GM21825 (cell line): ENCODE results near the gene ZNF182.
"Not testable (repeated sequence)": the region's sequence is repeated elsewhere in the genome, so short reads cannot be mapped to it uniquely, and the experiment has no call there.

Source experiments
- ATAC-seq: cut with Tn5 transposase; IDR thresholded peaks from one replicate; pipeline ENCODE4 v1.9.1; 2021; ENCODE audit warnings: mild to moderate bottlenecking, moderate library complexity; ENCODE audit not compliant: unreplicated experiment

The ZNF182 gene

DNA sequence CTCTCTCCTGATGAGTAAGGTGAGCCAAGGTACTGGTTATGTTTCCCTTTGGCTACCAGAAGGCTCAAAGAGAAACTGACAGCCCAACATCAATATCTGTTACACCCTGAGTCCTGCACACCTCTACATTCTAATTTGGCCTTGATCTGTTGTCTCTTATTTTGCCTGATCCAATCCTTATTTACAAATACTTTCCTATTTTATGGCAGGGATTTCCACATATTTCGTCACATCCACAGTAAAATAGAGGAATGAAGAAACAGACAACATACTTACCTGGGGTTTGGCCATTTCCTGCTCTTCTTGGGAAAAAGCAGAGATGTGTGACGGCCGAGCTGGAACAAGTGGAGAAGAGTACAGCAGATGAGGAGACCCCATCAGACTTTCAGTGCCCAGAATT lies 1.5 kb downstream of the ZNF182 start:
- no peak for ATAC-seq

DNA sequence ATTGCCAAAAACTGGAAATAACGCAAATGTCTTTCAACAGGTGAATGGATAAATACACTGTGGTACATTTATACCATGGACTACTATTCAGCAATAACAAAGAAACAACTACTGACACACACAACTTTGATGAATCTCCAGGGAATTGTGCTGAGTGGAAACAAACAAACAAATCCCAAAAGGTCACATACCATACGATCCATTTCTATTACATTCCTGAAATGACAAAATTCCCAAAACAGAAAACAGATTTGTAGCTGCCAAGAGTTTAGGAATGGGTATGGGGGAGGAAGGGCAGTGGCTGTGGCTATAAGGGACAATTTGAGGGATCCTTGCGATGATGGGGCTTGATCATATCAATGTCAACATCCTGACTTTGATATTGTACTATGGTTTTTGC lies 2.5 kb downstream of the ZNF182 start:
- ATAC-seq = no peak

DNA sequence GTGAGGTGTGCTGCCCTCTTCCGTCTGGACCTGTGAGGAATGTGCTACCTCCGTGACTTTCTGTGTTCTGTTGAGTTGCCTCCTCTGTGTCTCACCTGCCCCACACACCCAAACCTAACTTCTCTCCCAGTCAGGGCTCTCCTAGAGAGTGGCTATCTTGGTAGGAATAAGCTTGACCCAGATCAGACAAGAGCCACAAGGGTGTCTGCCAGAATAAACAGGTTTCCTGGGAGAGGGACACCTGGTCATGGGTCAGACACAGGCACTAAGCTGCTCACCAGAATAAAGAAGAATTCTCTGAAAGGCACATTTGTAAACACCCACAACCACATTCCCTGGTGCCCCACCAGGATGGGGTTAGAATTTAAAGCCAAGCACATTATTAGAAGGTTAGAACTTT lies 11.1 kb downstream of the ZNF182 start:
- no peak for ATAC-seq

DNA sequence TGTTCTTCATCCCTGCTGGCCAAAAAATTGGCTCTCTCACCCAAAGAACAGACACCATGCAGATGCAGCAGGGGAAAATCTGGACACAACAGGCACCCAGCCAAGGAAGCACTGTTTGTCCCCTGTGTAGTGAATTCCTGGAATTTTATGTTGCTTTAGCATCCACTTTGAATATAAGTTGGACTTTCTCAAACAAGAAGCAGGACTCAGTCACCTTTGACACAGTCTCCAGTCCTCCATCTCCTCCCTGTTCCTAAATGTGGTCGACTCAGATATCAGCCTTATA lies 11.8 kb downstream of the ZNF182 start:
- ATAC-seq = no peak

DNA sequence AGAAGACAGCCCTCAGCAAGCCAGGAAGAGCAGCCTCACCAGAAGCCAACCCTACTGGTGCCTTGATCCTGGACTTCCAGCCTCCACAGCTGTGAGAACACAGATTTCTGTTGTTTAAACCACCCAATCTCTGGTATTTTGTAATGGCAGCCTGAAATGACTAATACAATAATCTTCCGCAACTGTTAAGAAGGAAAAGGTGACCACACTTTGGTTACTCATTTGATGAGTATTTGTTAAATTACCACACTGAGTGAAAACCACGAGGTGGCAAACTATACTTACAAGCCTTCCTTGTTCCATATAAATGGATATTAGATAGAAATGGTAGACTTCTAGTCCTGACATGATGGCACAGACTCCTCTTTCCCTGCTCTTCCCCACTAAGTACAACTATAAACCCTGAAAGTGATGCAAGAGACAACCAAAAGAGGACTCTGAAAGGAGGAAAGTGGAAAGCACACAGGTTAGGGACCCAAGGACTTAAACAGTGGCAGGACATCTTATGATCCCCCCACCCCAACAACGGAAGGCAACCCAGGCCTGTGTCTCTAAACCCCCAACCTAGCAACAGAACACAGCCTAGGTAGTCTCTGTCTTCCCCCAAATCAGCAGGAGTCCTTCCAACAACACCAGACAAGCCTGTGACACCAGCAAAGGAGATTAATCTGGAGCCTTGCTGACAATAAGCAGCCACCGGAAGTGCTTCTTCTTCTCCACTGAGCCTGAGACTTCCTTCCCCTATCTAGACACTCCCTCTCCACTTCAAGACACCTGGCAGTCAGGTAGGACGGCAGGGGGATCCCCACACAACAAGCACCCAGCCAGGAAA lies 12.3 kb downstream of the ZNF182 start:
- no peak for ATAC-seq

DNA sequence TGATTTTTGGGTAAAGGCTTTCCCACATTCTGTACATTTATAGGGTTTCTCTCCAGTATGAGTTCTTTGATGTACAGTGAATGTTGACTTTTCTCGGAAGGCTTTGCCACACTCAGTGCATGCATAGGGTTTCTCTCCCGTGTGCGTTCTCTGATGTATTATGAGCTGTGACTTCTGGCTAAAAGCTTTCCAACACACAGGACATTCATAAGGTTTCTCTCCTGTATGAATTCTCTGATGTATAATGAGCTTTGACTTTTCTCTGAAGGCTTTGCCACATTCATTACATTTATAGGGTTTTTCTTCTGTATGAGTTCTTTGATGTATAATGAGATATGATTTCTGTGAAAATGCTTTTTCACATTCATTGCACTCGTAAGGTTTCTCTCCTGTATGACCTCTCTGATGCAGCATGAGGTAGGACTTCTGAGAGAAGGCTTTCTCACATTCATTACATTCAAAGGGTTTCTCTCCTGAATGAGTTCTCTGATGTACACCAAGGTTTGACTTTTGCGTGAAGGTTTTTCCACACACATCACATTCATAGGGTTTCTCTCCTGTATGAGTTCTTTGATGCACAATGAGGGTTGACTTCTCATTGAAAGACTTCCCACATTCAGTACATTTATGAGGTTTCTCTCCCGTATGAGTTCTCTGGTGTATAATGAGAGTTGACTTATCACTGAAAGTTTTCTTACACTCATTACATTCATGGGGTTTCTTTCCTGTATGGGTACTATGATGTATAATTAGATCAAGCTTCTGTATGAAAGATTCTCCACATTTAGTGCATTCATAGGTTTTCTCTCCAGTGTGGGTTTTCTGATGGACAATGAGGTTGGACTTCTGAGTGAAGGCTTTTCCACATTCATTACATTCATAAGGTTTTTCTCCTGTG lies 27.3 kb downstream of the ZNF182 start:
- ATAC-seq = no peak

DNA sequence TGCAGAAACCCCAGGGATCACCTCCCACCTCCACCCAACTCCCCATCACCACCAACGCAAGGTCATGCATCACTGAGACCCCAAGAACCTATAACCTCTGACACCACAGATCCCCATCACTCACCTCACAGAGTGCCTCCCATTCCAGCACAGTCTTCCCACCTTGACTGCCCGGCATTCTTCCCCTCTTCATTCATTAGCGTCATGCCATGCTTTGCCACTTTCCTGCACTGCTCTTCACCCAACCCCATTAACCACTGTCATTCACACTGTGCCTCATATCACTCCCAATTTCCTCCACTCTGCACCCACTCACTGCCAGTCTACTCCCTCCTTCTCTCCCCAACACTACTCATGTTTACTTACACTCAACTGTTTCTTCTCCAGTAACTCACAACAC lies 30.6 kb downstream of the ZNF182 start:
- ATAC-seq = no peak

DNA sequence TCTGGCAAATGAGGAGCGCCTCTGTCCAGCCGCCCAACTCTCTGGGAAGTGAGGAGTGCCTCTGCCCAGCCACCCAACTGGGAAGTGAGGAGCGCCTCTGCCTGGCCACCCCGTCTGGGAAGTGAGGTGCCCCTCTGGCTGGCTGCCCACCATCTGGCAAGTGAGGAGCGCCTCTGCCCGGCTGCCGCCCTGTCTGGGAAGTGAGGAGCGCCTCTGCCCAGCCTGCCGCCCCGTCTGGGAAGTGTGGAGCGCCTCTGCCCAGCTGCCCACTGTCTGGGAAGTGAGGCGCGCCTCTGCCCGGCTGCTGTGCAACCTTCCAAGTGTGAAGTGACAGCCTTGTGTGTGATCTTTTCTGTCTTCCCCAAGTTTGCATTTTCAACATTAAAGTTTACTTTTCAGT lies 38.3 kb downstream of the ZNF182 start:
- ATAC-seq = not testable (repeated sequence)

DNA sequence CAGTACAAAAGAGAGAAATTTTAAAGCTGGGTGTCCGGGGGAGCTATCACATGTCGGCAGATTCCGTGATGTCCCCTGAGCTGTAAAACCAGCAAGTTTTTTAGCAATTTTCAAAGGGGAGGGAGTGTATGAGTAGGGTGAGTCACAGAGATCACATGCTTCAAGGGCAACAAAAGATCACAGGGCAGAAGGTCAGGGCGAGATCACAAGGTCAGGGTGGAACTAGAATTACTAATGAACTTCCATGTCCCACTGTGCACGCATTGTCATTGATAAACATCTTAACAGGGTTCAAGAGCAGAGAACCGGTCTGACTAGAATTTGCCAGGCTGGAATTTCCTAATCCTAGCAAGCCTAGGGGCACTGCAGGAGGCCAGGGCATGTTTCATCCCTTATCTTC lies 42.0 kb downstream of the ZNF182 start:
- not testable (repeated sequence) for ATAC-seq

DNA sequence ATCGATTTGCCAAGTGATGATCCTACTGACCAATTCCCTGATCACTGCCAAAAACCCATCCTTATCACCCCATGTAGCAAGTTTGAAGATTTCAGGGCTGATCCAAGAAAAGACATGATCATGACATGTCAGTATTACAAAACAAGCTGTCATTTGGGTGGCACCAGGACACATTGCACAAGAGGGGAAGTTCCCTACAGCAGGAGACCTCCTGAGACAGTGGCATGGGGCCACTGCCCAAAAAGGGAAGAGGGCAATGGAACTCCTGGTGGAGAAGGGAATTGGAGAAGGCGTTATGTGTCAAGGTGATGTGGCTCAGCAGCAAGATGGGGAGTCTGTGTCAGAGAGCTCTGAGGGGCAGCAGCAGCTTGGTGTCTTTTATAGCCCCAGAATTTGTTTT lies 43.4 kb downstream of the ZNF182 start:
- no peak for ATAC-seq

DNA sequence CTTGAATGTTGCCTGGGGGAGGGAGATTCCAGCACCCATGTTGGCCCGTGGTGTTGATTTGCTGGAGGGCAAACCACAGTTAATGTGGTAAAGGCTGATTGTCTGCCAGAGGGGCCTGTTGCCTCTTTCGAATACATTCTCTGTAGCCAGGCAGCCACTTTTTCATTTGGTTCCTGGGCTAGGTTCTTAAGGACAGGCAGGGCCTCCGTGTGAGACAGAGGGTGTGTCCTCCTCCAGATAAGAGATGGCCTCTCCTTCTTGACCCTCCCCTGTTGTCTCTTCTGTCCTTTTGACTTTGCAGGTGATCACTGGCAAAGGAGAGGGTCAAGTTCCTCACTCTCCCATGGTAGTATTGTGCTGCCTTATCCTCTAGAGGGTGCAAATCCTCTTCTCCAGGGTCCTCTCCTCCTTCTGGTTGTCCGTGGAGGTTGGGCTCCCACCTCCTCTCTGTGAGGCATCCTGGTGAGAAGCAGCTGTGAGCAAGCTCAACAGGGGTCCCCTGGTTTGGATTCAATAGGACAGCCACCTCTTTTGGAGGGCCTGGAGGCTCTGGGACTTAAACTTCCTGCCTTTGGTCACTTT lies 44.9 kb downstream of the ZNF182 start:
- ATAC-seq = no peak

DNA sequence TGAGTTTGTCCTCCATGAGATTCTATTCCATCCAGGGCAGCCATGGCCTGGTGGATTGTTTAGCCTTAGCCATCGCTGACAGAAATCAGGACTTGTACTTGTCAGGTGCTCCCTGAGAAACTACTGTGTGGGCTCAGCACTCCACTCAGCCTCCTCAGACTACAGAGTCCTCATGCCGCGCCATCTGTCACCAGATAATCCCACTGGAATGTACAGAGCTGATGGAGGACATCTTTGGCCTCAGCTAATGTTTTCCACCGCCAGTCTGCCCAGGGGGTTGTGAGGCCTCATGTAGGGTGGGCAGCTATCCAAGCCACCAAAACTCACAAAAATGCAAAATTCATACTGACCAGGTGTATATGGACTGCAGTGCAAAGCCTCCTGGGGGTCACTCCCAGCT lies 45.6 kb downstream of the ZNF182 start:
- ATAC-seq = not testable (repeated sequence)

DNA sequence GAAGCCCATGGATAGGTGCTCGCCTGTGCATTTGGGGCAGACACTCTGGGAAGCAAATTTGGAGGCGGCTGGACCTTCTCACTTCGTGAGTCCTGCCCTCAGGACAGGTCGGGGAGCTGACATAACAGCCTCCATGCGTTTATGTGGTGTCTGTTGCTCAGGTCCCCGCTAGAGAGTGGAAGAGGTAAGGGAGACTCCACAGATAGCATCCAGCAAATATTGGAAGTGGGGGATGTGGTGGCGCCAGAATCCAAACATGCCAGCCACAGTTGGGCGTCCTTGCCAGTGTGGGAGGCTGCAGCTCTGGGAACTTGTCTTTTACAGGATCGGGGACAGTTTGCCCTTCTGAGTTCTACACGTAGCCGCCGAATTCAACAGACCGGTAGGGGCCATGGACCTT lies 47.8 kb downstream of the ZNF182 start:
- no peak for ATAC-seq

DNA sequence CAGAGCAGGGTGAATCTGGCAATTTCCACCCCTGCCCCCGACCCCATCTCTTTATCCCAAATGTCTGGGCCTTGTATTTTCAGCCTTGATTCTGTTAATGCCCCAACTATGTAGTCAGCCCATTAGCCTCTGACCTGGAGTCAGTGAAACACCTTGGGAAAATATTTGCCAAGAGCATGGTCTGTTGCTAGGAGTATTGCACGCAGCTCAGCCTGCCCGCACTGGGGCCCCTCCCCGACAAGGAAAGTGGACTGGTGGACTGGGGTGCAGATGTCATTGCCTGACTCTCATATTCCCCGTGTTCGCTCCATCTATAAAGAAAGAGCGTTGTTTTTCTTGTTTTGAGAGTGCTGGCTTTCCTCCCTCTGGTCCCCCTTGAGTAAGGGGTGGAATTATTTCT lies 48.5 kb downstream of the ZNF182 start:
- not testable (repeated sequence) for ATAC-seq

DNA sequence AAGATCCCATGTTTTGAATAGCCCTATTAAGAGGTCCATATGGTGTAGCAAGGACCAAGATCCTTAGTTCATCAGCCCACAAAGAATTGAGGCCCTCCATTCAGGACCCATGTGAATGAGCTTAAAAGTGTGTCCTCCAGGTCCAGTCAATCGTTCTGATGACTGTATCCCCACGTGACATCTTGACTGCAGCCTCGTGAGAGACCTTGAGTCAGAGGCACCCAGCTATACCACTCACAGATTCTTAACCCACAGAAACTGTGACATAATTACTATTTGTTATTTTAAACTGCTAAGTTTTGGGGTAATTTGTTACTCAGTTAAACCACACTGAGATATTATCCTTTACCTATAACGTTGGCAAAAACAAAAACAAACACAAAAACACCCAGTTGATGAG lies 62.4 kb downstream of the ZNF182 start:
- no peak for ATAC-seq

DNA sequence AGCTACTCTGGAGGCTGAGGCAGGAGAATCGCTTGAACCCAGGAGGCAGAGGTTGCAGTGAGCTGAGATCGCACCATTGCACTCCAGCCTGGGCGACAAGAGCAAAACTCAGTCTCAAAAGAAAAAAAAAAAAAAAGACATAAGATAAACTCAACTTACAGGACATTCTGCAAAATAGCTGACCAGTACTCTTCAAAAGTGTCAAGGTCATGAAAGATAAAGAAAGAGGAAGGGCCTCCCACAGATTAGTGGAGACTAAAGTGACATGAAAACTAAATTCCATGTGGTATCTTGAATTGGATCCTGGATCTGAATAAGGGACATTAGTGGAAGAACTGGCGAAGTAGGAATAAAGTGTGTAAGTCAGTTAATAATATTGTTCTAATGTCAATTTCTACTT lies 63.3 kb downstream of the ZNF182 start:
- ATAC-seq = no peak

DNA sequence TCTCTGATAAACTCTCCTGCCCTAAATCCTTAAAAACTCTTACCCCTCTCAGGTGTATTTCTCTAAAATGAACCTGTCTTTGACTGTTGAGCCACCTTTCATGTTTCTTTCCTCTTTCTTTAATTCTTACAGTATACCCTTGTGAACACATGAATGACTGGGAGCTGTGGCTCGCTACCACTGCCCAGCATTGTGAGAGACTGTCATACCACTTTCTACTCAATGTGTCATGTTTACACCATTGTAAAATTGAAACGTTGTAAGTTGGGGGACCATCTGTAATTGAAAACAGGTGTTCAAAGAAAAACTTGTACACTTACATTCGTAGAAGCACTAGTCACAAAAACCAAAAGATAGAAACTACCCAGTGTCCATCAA lies 66.9 kb downstream of the ZNF182 start:
- ATAC-seq = no peak

DNA sequence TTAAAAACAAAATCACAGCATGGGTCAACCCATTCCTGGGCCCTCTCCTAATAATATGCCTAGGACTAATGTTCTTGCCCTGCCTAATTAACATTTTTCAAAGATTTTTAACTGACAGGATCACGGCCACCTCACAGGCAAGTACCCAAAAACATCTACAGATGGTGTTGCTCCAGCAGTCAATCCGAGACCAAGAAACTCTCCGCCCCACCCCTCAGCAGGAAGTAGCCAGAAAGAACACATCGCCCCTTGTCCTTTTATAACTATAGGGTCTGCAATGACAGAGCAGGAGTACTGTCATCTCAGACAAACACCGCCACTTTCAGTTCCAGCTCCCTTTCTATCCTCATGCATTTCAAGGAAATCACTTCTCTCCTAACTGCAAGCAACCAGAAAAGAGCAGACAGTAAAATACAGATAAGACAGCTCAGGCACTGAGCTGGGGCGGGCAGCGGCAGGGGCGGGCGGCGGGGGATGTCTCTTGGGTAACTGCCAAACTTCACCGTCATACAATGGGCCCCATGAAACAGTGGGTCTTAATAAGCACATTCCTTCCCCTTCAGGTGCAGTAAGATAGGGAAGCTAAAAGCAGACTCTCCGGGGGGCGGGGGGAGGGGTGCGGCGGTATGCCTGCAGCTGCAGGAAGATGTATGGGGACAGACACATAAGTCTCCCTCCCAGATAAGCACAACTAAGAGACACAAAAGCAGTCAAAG lies 67.4 kb downstream of the ZNF182 start:
- ATAC-seq = no peak

DNA sequence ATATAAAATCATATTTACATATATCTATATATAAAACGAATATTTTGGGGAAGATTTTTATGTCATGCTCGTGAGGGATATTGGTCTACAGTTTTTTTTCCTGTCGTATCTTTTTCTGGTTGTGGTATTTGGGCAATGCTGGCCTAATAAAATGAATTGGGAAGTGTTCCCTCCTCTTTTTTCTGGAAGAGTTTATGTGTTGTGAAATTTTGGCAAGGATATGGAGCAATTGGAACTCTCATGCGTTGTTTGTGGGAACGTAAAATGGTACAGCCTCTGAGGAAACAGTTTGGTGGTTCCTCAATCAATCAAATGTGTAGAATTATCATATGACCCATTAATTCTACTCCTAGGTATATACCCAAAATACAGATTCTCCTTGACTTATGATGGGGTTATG lies 69.8 kb downstream of the ZNF182 start:
- ATAC-seq = no peak

DNA sequence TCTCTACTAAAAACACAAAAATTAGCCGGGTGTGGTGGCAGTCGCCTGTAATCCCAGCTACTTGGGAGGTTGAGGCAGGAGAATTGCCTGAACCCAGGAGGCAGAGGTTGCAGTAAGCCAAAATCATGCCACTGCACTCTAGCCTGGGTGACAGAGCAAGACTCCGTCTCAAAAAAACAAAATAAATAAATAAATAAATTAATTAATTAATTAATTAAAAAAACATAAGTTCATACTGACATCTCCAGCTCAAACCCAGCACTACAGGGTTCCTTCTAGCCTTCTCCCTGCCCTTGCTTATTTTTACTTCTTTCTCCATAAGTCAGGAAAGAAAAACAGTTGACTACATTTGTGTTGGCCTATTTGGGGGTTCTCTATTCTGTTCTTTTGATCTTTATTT lies 71.8 kb downstream of the ZNF182 start:
- ATAC-seq = not testable (repeated sequence)

DNA sequence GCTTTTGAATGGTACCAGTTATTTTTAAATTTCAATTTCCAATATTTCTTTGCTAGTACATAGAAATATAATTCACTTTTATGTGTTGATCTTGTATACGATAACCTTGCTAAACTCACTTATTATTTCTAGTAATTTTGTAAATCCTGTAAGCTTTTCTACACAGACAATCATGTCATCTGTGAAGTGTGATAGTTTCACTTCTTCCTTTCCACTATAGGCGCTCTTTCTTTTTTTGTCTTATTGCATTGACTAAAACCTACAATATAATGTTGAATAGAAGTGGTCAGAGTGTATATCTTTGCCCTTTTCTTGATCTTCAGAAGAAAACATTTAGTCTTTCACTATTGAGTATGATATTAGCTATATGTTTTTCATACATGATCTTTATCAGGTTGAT lies 76.6 kb downstream of the ZNF182 start:
- ATAC-seq = no peak
